H1 (cell line): Measurements from ENCODE around the gene DSTN. TPM values are rescaled to one million over a fixed set of nuclear protein-coding genes. Genes with fewer than 3 reads are reported as not detected.

Experiments used
- CTCF ChIA-PET: fragments of 300-600 bp; sonication (Branson Sonifier 250); formaldehyde crosslinking; loops from one replicate; lab custom pipeline; 2021; ENCODE audit not compliant: partially characterized antibody; lab: Charles Lee
- POLR2A ChIA-PET: fragments of 300-600 bp; sonication (Branson Sonifier 250); formaldehyde crosslinking; loops from one replicate; lab custom pipeline; 2021; ENCODE audit warnings: inconsistent platforms; ENCODE audit not compliant: partially characterized antibody; lab: Charles Lee
- DNase-seq, 2 experiments: peaks; one replicate each; pipeline versions ENCODE4 v3.0.0 to v3.0.0-alpha.2; 2010 to 2022; ENCODE audit warnings: low spot score in 2 of 2, low read depth in 1 of 2, mixed read lengths in 1 of 2
- FAIRE-seq: peaks from 2 replicates; lab custom pipeline; 2011; peaks lifted over from hg19 to GRCh38; lab: Jason Lieb, UNC
- H2AFZ ChIP-seq: 2 replicates; pipeline ENCODE4 v1.8.1; 2012; ENCODE audit warnings: low read length, inconsistent platforms
- H2AK5ac ChIP-seq: 2 replicates; pipeline ENCODE4 v1.6.1; 2013; ENCODE audit warnings: low read depth, low read length
- H2BK120ac ChIP-seq: replicated peaks from 2 replicates; pipeline ENCODE3; 2013; ENCODE audit warnings: low read depth, low read length, inconsistent platforms
- H2BK12ac ChIP-seq: 2 replicates; pipeline ENCODE4 v1.6.1; 2013; ENCODE audit warnings: low read depth, low read length
- H2BK15ac ChIP-seq: 2 replicates; pipeline ENCODE4 v1.6.1; 2013; ENCODE audit warnings: low read length
- H2BK20ac ChIP-seq: 2 replicates; pipeline ENCODE4 v1.6.1; 2013; ENCODE audit warnings: low read length
- H2BK5ac ChIP-seq: 2 replicates; pipeline ENCODE4 v1.6.1; 2013; ENCODE audit warnings: low read depth, low read length
- H3K14ac ChIP-seq: 2 replicates; pipeline ENCODE4 v1.6.1; 2013; ENCODE audit warnings: inconsistent platforms; ENCODE audit not compliant: insufficient read length
- H3K18ac ChIP-seq: 2 replicates; pipeline ENCODE4 v1.6.1; 2013; ENCODE audit warnings: low read length; ENCODE audit errors: extremely low read depth
- H3K23ac ChIP-seq: 2 replicates; pipeline ENCODE4 v1.6.1; 2013; ENCODE audit warnings: inconsistent platforms; ENCODE audit not compliant: insufficient read length
- H3K23me2 ChIP-seq: 2 replicates; pipeline ENCODE4 v1.6.1; 2013; ENCODE audit warnings: low read depth, low read length
- H3K27ac ChIP-seq: 2 replicates; pipeline ENCODE4 v1.6.1; 2011; ENCODE audit warnings: low read depth, low read length, inconsistent platforms
- H3K27me3 ChIP-seq, 4 experiments: replicated peaks in 1 of 4; 1 replicate in 1 of 4; 2 replicates in 3 of 4; pipeline versions ENCODE4 v1.6.1 to v1.8.1; 2011 to 2013; ENCODE audit warnings: low read length in 3 of 4, mild to moderate bottlenecking in 3 of 4, inconsistent platforms in 2 of 4, mixed read lengths in 2 of 4, moderate library complexity in 1 of 4; ENCODE audit not compliant: control insufficient read depth in 3 of 4, insufficient read depth in 3 of 4; ENCODE audit errors: extremely low read depth in 1 of 4
- H3K36me3 ChIP-seq, 4 experiments: 2 replicates each; pipeline versions ENCODE4 v1.6.1 to v1.8.1; 2011 to 2013; ENCODE audit warnings: mild to moderate bottlenecking in 4 of 4, low read length in 3 of 4, moderate library complexity in 2 of 4, control low read depth in 1 of 4, inconsistent platforms in 1 of 4; ENCODE audit not compliant: insufficient read depth in 4 of 4, control insufficient read depth in 2 of 4
- H3K4ac ChIP-seq: replicated peaks from 2 replicates; pipeline ENCODE3; 2013; ENCODE audit warnings: low read length, low read depth, mixed read lengths, inconsistent platforms; ENCODE audit not compliant: insufficient read length
- H3K4me1 ChIP-seq, 4 experiments: replicated peaks in 1 of 4; 1 replicate in 1 of 4; 2 replicates in 3 of 4; pipeline versions ENCODE4 v1.6.1 to v1.8.1; 2011 to 2013; ENCODE audit warnings: low read length in 3 of 4, inconsistent platforms in 2 of 4, mixed read lengths in 1 of 4; ENCODE audit not compliant: insufficient read depth in 4 of 4, control insufficient read depth in 3 of 4
- H3K4me2 ChIP-seq, 2 experiments: 2 replicates each; pipeline versions ENCODE4 v1.6.1 to v1.8.1; 2011 to 2013; ENCODE audit warnings: low read depth in 2 of 2, low read length in 2 of 2, control low read depth in 1 of 2, inconsistent platforms in 1 of 2, mild to moderate bottlenecking in 1 of 2; ENCODE audit not compliant: insufficient read depth in 1 of 2
- H3K4me3 ChIP-seq, 4 experiments: fragments of 200-600, 300-600 bp in 1 of 4; sonication (generic), shearing (Covaris generic), sonication (Bioruptor Twin) in 1 of 4; 2 replicates each; pipeline versions ENCODE4 v1.5.1 to v1.8.1; 2011 to 2016; ENCODE audit warnings: low read length in 4 of 4, low read depth in 3 of 4, control low read depth in 2 of 4, inconsistent platforms in 2 of 4, mild to moderate bottlenecking in 2 of 4, mixed read lengths in 1 of 4, moderate library complexity in 1 of 4; ENCODE audit not compliant: insufficient read depth in 2 of 4; ENCODE audit errors: extremely low read depth in 1 of 4
- H3K56ac ChIP-seq: replicated peaks from 2 replicates; pipeline ENCODE3; 2013; ENCODE audit warnings: low read depth, mild to moderate bottlenecking, mixed read lengths, low read length, inconsistent platforms; ENCODE audit not compliant: insufficient read length
- H3K79me1 ChIP-seq: 2 replicates; pipeline ENCODE4 v1.6.1; 2013; ENCODE audit warnings: low read depth, low read length, control low read depth
- H3K79me2 ChIP-seq, 2 experiments: 2 replicates each; pipeline versions ENCODE4 v1.6.1 to v1.8.1; 2012 to 2013; ENCODE audit warnings: low read length in 2 of 2, mild to moderate bottlenecking in 2 of 2, inconsistent platforms in 1 of 2; ENCODE audit not compliant: insufficient read depth in 2 of 2, control insufficient read depth in 1 of 2
- H3K9ac ChIP-seq, 4 experiments: replicated peaks in 1 of 4; 1 replicate in 1 of 4; 2 replicates in 3 of 4; pipeline versions ENCODE4 v1.6.1 to v1.8.1; 2011 to 2013; ENCODE audit warnings: low read depth in 3 of 4, low read length in 3 of 4, control low read depth in 2 of 4, mild to moderate bottlenecking in 2 of 4, moderate library complexity in 2 of 4, inconsistent platforms in 1 of 4; ENCODE audit errors: extremely low read depth in 1 of 4
- H3K9me3 ChIP-seq, 2 experiments: 2 replicates each; pipeline versions ENCODE4 v1.6.1 to v1.8.1; 2012 to 2013; ENCODE audit warnings: mild to moderate bottlenecking in 2 of 2, moderate library complexity in 2 of 2, control low read depth in 1 of 2, inconsistent platforms in 1 of 2, low read depth in 1 of 2, low read length in 1 of 2, mixed read lengths in 1 of 2; ENCODE audit not compliant: insufficient read depth in 2 of 2
- H4K20me1 ChIP-seq, 2 experiments: replicated peaks in 1 of 2; 2 replicates each; pipeline versions ENCODE3 to v1.8.1; 2011 to 2013; ENCODE audit warnings: inconsistent platforms in 2 of 2, low read length in 2 of 2, mild to moderate bottlenecking in 1 of 2; ENCODE audit not compliant: insufficient read depth in 2 of 2, control insufficient read depth in 1 of 2
- H4K5ac ChIP-seq: 2 replicates; pipeline ENCODE4 v1.6.1; 2013; ENCODE audit warnings: low read length, low read depth, mixed read lengths, inconsistent platforms; ENCODE audit not compliant: insufficient read length
- H4K8ac ChIP-seq: 2 replicates; pipeline ENCODE4 v1.8.0; 2013; ENCODE audit warnings: mild to moderate bottlenecking, moderate library complexity, low read length, inconsistent platforms; ENCODE audit not compliant: insufficient read depth; ENCODE audit errors: extremely low read depth
- H4K91ac ChIP-seq: replicated peaks from 2 replicates; pipeline ENCODE3; 2013; ENCODE audit warnings: low read length, mixed read lengths, inconsistent platforms; ENCODE audit not compliant: insufficient read length
- ASH2L ChIP-seq: fragments of 200-600, 300-600 bp; sonication (generic); IDR thresholded peaks from one replicate; pipeline ENCODE4 v1.7.1; 2017; ENCODE audit warnings: low read length
- CEBPB ChIP-seq: IDR thresholded peaks from 2 replicates; pipeline ENCODE4 v1.6.1; 2012; ENCODE audit warnings: low read depth, low read length
- CHD1 ChIP-seq: IDR thresholded peaks from 2 replicates; pipeline ENCODE4 v1.6.1; 2012; ENCODE audit warnings: low read depth, low read length, improper control_type of control experiment
- NANOG ChIP-seq: IDR thresholded peaks from 2 replicates; pipeline ENCODE4 v1.6.1; 2011; ENCODE audit warnings: low read length, low read depth, mild to moderate bottlenecking, inconsistent platforms; ENCODE audit not compliant: insufficient read depth, poor library complexity, severe bottlenecking
- NRF1 ChIP-seq: IDR thresholded peaks from 2 replicates; pipeline ENCODE4 v1.6.1; 2011; ENCODE audit warnings: mild to moderate bottlenecking, low read depth, low read length, improper control_type of control experiment
- POLR2AphosphoS5 ChIP-seq: IDR thresholded peaks from 2 replicates; pipeline ENCODE4 v1.6.1; 2011; ENCODE audit warnings: low read depth, low read length
- RAD21 ChIP-seq, 2 experiments: IDR thresholded peaks in 1 of 2; conservative IDR thresholded peaks in 1 of 2; 2 replicates each; pipeline ENCODE4 v1.6.1; 2011; ENCODE audit warnings: low read depth in 2 of 2, low read length in 2 of 2, improper control_type of control experiment in 1 of 2, inconsistent platforms in 1 of 2, mild to moderate bottlenecking in 1 of 2, moderate library complexity in 1 of 2
- SIN3A ChIP-seq, 2 experiments: IDR thresholded peaks in 1 of 2; conservative IDR thresholded peaks in 1 of 2; 2 replicates each; pipeline ENCODE4 v1.6.1; 2011 to 2012; ENCODE audit warnings: low read length in 2 of 2, improper control_type of control experiment in 1 of 2, low read depth in 1 of 2, mild to moderate bottlenecking in 1 of 2
- SIX5 ChIP-seq: IDR thresholded peaks from 2 replicates; pipeline ENCODE4 v1.6.1; 2011; ENCODE audit warnings: mild to moderate bottlenecking, low read depth, low read length
- SP2 ChIP-seq: IDR thresholded peaks from 2 replicates; pipeline ENCODE4 v1.6.1; 2012; ENCODE audit warnings: mild to moderate bottlenecking, low read length, inconsistent platforms
- TBP ChIP-seq: IDR thresholded peaks from 2 replicates; pipeline ENCODE4 v1.6.1; 2011; ENCODE audit warnings: low read depth, low read length, improper control_type of control experiment
- YY1 ChIP-seq: IDR thresholded peaks from 2 replicates; pipeline ENCODE4 v1.6.1; 2011; ENCODE audit warnings: low read depth, mild to moderate bottlenecking, low read length
- WGBS, 2 experiments: shearing (Covaris generic) in 1 of 2; methylation state at CpG; one replicate each; pipeline versions ENCODE4 v1.1.6 to v1.1.7; 2013 to 2015; ENCODE audit warnings: low lambda C conversion rate in 2 of 2, mixed read lengths in 2 of 2, inconsistent platforms in 1 of 2, low coverage in 1 of 2, missing lambda C conversion rate in 1 of 2; ENCODE audit not compliant: insufficient replicate concordance in 2 of 2, insufficient coverage in 1 of 2, insufficient read length in 1 of 2; ENCODE audit errors: extremely low coverage in 1 of 2, missing lambda C conversion rate in 1 of 2; 5-methylcytosine and 5-hydroxymethylcytosine counted together
- polyA plus RNA-seq, 7 experiments: library from polyadenylated mRNA; depleted of rRNA in 3 of 7; stranded (reverse) in 5 of 7; unstranded in 2 of 7; fragments of >200 nt in 5 of 7; fragments of 200-250 nt in 2 of 7; gene quantifications; 1 replicate in 5 of 7; 2 replicates in 1 of 7; 4 replicates in 1 of 7; pipeline versions ENCODE4 v1.2.1 to v1.2.3, GENCODE V29; 2011 to 2013; ENCODE audit warnings: missing spikeins in 2 of 7, mixed read lengths in 2 of 7
- total RNA-seq: library from RNA; stranded (reverse); fragmentation: NEBNext Ultra II Directional; extraction: Animal tissue kit (Norgen Biotek cat#: 25700); gene quantifications from 2 replicates; pipeline ENCODE4 v1.2.1, GENCODE V29; 2021

Gene DSTN
- total and polyA plus RNA-seq, 2 of the 8 experiments (the other 6 are each of a cell fraction or from before 2014, with no cell fraction given): 43.3 to 208 TPM

DNA sequence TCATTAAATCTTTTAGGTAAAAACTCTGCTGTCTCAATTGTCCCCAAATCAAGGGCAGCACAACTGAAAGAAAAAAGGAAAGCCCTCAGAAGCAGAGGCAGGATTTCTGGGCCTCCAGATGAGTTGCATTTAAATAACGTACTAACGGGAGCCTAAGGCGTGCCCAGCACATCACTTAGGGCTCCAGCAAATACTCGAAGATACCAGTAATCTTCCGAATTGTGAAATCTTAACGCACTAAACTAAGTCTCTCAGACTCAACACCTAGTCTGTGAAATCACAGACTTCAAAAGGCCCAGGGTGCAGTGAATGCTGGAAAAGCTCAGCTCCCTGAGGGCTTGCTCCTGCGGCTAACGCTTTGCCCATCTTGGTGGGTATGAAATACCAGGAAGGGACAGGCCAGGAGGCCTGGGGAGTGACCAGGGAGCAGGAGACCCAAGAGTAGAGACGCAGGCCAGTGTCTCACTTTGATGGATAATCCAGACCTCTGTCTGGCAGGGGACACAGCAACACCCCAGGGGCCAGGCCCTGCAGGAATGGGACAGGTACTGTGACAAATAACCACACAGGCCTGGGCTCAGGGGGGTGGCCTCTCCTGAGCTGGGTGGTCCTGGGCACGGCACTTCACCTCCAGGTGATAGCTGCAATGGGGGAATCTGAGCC, 75.8 kb downstream of the DSTN start:
- H3K27me3 ChIP-seq: no peaks in the 10 kb centered on the region
- H3K9me3 ChIP-seq: no peaks in the 10 kb centered on the region
- no peak overlapping the region for H3K18ac ChIP-seq
- H2AFZ ChIP-seq: no peak overlapping the region
- no peak overlapping the region for H2BK120ac ChIP-seq
- H3K4me2 ChIP-seq: no peak overlapping the region
- no peaks in the 10 kb centered on the region for H3K23me2 ChIP-seq
- ChIA-PET CTCF (interaction anchor here (1.3 to 5.9 kb wide), 7 partner anchors 9 to 293 kb away, joined by 4 to 45 read pairs (median 5); no protein-coding TSS in a partner anchor), POLR2A (no interaction called here)
- no peak overlapping the region for H4K91ac ChIP-seq
- H2BK5ac ChIP-seq: no peak overlapping the region; the same call in 1 of the 2 replicates
- H3K79me2 ChIP-seq: peaks cover 0 to 81% of the 10 kb centered on the region in 2 experiments; a peak in 2 of 4 replicates
- peaks cover 14 to 32% of the 10 kb centered on the region in 2 experiments for H4K20me1 ChIP-seq
- H3K79me1 ChIP-seq: peaks cover 31% of the 10 kb centered on the region
- H3K4ac ChIP-seq: no peak overlapping the region
- H3K56ac ChIP-seq: no peak overlapping the region
- no peak overlapping the region for H3K4me3 ChIP-seq
- H3K23ac ChIP-seq: no peak overlapping the region
- no peak overlapping the region for H2BK12ac ChIP-seq
- FAIRE-seq (no peak), DNase-seq (no peak)
- no peak overlapping the region for H3K9ac ChIP-seq
- no peak overlapping the region for H2AK5ac ChIP-seq
- H3K27ac ChIP-seq: no peak overlapping the region
- WGBS, 2 experiments: 88% methylated on average over 10 of the region's 10 CpGs; no CpG with 5 or more reads in 1 of the 2 experiments
- H2BK20ac ChIP-seq: no peak overlapping the region
- H2BK15ac ChIP-seq: no peak overlapping the region
- H3K14ac ChIP-seq: no peak overlapping the region
- H3K4me1 ChIP-seq: peaks cover 1 to 6% (median 3%) of the 10 kb centered on the region in 4 experiments; a peak in 5 of 7 replicates
- H4K8ac ChIP-seq: no peak overlapping the region
- peaks cover 0 to 9% (median 2%) of the 10 kb centered on the region in 4 experiments; a peak in 3 of 8 replicates for H3K36me3 ChIP-seq
- no peak overlapping the region for H4K5ac ChIP-seq
- TF ChIP-seq SIN3A (conservative IDR thresholded peaks at IDR 0.05 in 1 of 2, IDR thresholded peaks at IDR 0.05 in 1 of 2; ENCODE audit: low read depth in 1 of 2, low read length in 2 of 2) (no peak), SIX5 (no peak), ASH2L (no peak), YY1 (no peak), SP2 (no peak), RAD21 (IDR thresholded peaks at IDR 0.05 in 1 of 2, conservative IDR thresholded peaks at IDR 0.05 in 1 of 2; ENCODE audit: low read depth in 2 of 2, low read length in 2 of 2) (no peak), CEBPB (no peak), NANOG (no peak), TBP (no peak), NRF1 (no peak), POLR2AphosphoS5 (no peak), CHD1 (no peak)
